ENCODE data around the gene OLFM2. TPM values are rescaled to one million over a fixed set of nuclear protein-coding genes. Genes with fewer than 3 reads are reported as not detected.

Gene OLFM2
- total and polyA plus RNA-seq, 4 donors, result 0.49 to 28.9 (median 2.3) TPM

GRCh38 chr19:9883231-9883758 is 53.0 kb downstream of the OLFM2 start:
- H3K27ac ChIP-seq (ENCODE audit: low read depth in 1 of 2, low read length in 2 of 2), result no peak overlapping the region
- TF ChIP-seq FOXA2 (IDR thresholded peaks at IDR 0.05) (no peak), CTCF (IDR thresholded peaks at IDR 0.05; ENCODE audit: low read depth, low read length, missing input control) (no peak), ATF3 (IDR thresholded peaks at IDR 0.05) (no peak), EGR1 (IDR thresholded peaks at IDR 0.05; ENCODE audit: low read depth in 2 of 2) (no peak), FOXA1 (IDR thresholded peaks at IDR 0.05) (no peak), NR2F2 (IDR thresholded peaks at IDR 0.05) (no peak), RXRA (IDR thresholded peaks at IDR 0.05) (no peak), GABPA (IDR thresholded peaks at IDR 0.05 in 1 of 2, conservative IDR thresholded peaks at IDR 0.05 in 1 of 2) (no peak)
- no peaks in the 10 kb centered on the region for H3K27me3 ChIP-seq (ENCODE audit: control insufficient read depth in 4 of 4, insufficient read depth in 4 of 4, low read length in 3 of 4)
- no peaks in the 10 kb centered on the region for H3K4me1 ChIP-seq (ENCODE audit: control insufficient read depth in 4 of 4, insufficient read depth in 4 of 4, low read length in 3 of 4)
- H3K4me3 ChIP-seq (ENCODE audit: low read depth in 1 of 3, low read length in 3 of 3), result no peak overlapping the region
- H3K36me3 ChIP-seq (ENCODE audit: control insufficient read depth in 4 of 4, insufficient read depth in 3 of 4, low read depth in 1 of 4, low read length in 3 of 4), result no peaks in the 10 kb centered on the region
- DNase-seq (ENCODE audit: low spot score), result no peak
- no peaks in the 10 kb centered on the region for H3K9me3 ChIP-seq (ENCODE audit: control insufficient read depth in 4 of 4, low read length in 3 of 4)
- H3K9ac ChIP-seq (ENCODE audit: low read depth in 1 of 2, low read length in 2 of 2), result no peak overlapping the region
- 74% methylated on average over 10 of the region's 10 CpGs for WGBS

- Histone ChIP-seq H3K27ac (ENCODE audit: low read depth in 1 of 2, low read length in 2 of 2) (no peak overlapping the region), H3K9me3 (ENCODE audit: control insufficient read depth in 4 of 4, low read length in 3 of 4) (no peaks in the 10 kb centered on the region), H3K4me1 (ENCODE audit: control insufficient read depth in 4 of 4, insufficient read depth in 4 of 4, low read length in 3 of 4) (no peaks in the 10 kb centered on the region), H3K27me3 (ENCODE audit: control insufficient read depth in 4 of 4, insufficient read depth in 4 of 4, low read length in 3 of 4) (no peaks in the 10 kb centered on the region), H3K4me3 (ENCODE audit: low read depth in 1 of 3, low read length in 3 of 3) (no peak overlapping the region), H3K36me3 (ENCODE audit: control insufficient read depth in 4 of 4, insufficient read depth in 3 of 4, low read depth in 1 of 4, low read length in 3 of 4) (no peaks in the 10 kb centered on the region), H3K9ac (ENCODE audit: low read depth in 1 of 2, low read length in 2 of 2) (no peak overlapping the region)
- no peak for DNase-seq (ENCODE audit: low spot score)
- TF ChIP-seq YY1 (IDR thresholded peaks at IDR 0.05) (no peak), TAF1 (conservative IDR thresholded peaks at IDR 0.05) (no peak), FOXA2 (IDR thresholded peaks at IDR 0.05) (no peak), REST (IDR thresholded peaks at IDR 0.05) (no peak), ATF3 (IDR thresholded peaks at IDR 0.05) (no peak), HNF4G (IDR thresholded peaks at IDR 0.05) (no peak), ZBTB33 (IDR thresholded peaks at IDR 0.05) (no peak), JUND (IDR thresholded peaks at IDR 0.05) (no peak), RAD21 (IDR thresholded peaks at IDR 0.05) (no peak), MAX (IDR thresholded peaks at IDR 0.05) (no peak), HNF4A (conservative IDR thresholded peaks at IDR 0.05) (no peak), FOXA1 (IDR thresholded peaks at IDR 0.05) (no peak), RXRA (IDR thresholded peaks at IDR 0.05) (no peak), CTCF (IDR thresholded peaks at IDR 0.05; ENCODE audit: low read depth, low read length, missing input control) (no peak)
- 88% methylated on average over 9 of the region's 9 CpGs for WGBS
Observed at GRCh38 chr19:9881720-9882119, 54.6 kb downstream of the OLFM2 start.
